Gastrocnemius medialis (tissue), 4 donors: ENCODE results near the gene HLA-C. TPM values are rescaled to one million over a fixed set of nuclear protein-coding genes. Genes with fewer than 3 reads are reported as not detected.
"Not testable (repeated sequence)": the region's sequence is repeated elsewhere in the genome, so short reads cannot be mapped to it uniquely, and the experiment has no call there.

Experiments used
- ATAC-seq, 2 donors: fragments of 150-250 bp; one replicate each; pipeline ENCODE4 v1.9.1; 2016
- DNase-seq, 2 donors: peaks; one replicate each; pipeline ENCODE4 v3.0.0-alpha.2; 2019
- H3K27ac ChIP-seq, 4 donors: fragments of 200-600 bp; sonication (generic); 1 replicate in 1 of 4; 2 replicates in 3 of 4; pipeline ENCODE4 v1.5.1; 2016 to 2018; ENCODE audit warnings: mild to moderate bottlenecking in 2 of 4, moderate library complexity in 1 of 4
- H3K27me3 ChIP-seq, 3 donors: fragments of 200-600 bp; sonication (generic) in 2 of 3; 1 replicate in 1 of 3; 2 replicates in 2 of 3; pipeline versions ENCODE4 v1.5.1 to v1.6.0; 2016 to 2019; ENCODE audit warnings: mild to moderate bottlenecking in 1 of 3, moderate library complexity in 1 of 3
- H3K36me3 ChIP-seq, 2 donors: fragments of 200-600 bp; sonication (generic) in 1 of 2; one replicate each; pipeline ENCODE4 v1.5.1; 2017 to 2018
- H3K4me1 ChIP-seq, 2 donors: fragments of 200-600 bp; sonication (generic) in 1 of 2; one replicate each; pipeline ENCODE4 v1.5.1; 2016 to 2017; ENCODE audit warnings: mild to moderate bottlenecking in 2 of 2
- H3K4me3 ChIP-seq, 4 donors: fragments of 200-600 bp; sonication (generic) in 3 of 4; 1 replicate in 1 of 4; 2 replicates in 3 of 4; pipeline ENCODE4 v1.5.1; 2016 to 2019; ENCODE audit warnings: mild to moderate bottlenecking in 2 of 4
- H3K9me3 ChIP-seq, 3 donors: fragments of 200-600 bp; sonication (generic) in 2 of 3; 1 replicate in 1 of 3; 2 replicates in 2 of 3; pipeline ENCODE4 v1.5.1; 2016 to 2019
- POLR2A ChIP-seq, 2 donors: fragments of 450-650 bp; IDR thresholded peaks; one replicate each; pipeline ENCODE4 v1.6.1; 2017; ENCODE audit warnings: antibody characterized with exemption in 2 of 2, mild to moderate bottlenecking in 2 of 2, moderate library complexity in 2 of 2
- in situ Hi-C, 4 donors: fragments of 200-750 bp; cut with MboI; loops; one replicate each; pipeline versions ENCODE4 v1.15.0 to v1.8.0; 2017; ENCODE audit warnings: low sequenced_read_pairs in 4 of 4
- intact Hi-C: fragments of 100-400 bp; cut with DNase I; formaldehyde crosslinking; loops from one replicate; pipeline ENCODE4 v1.15.1; 2023; ENCODE audit warnings: low total_unique reads
- total RNA-seq, 4 donors: library from RNA; depleted of rRNA; stranded (reverse); fragments of >200 nt; gene quantifications; one replicate each; pipeline versions ENCODE4 v1.1.0 to v1.2.3, GENCODE V29; 2016
- TF ChIP-seq, protein P1 (sequence below), 5 experiments: fragments of 450-650 bp in 3 of 5; fragments of 200-600 bp in 2 of 5; sonication (generic) in 2 of 5; IDR thresholded peaks in 4 of 5; conservative IDR thresholded peaks in 1 of 5; 1 replicate in 4 of 5; 2 replicates in 1 of 5; pipeline ENCODE4 v1.5.1; 2016 to 2019; ENCODE audit warnings: antibody characterized with exemption in 5 of 5, mild to moderate bottlenecking in 3 of 5, moderate library complexity in 3 of 5

HLA-C gene
- total RNA-seq, 4 donors from 2014 or later = 73.4 to 267 (median 133) TPM

DNA sequence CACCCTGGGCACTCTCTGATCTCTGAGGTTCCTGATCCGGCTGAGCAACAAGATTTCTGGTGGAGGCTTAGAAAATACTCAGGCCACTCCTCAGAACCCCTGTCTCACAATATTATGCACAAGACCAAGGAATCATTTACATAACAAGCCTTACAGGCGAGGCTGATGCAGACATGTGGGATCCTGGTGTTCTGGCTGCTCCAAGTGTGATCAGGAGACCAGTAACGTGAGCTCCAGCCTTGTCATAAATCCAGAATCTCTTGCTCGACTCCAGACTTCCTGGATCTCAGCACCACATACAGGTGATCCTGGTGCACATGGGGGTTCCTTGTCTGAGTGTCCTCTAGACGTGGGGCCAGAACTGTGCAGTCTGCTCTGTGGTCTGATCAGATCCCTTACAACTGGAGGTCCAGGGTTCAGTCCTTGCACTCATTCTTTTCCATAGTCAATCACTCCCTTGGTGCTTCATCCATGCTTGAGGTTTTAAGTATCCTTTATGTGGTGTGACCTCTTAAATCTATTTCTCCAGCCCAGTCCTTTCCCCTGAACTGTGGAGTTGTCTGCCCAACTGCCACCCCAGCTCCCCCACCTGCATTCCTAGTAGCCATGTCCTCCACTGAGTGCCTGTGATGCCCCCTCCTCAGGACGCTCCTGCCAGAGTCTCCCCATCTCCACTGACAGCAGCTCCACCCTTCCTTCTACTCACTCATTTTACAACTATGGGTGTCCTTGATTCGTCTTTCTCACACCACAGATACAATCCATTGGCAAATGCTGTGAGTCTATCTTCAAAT is 5.1 kb downstream of the HLA-C start:
- ATAC-seq (no peak), DNase-seq (no peak)
- H3K27ac ChIP-seq = no peak overlapping the region
- in situ Hi-C loops = loop anchor here in 1 of 4 donors (5.0 kb wide), 1 partner anchor 86 kb away; no protein-coding TSS in a partner anchor
- peaks cover 0 to 4% of the 10 kb centered on the region in 2 donors for H3K4me1 ChIP-seq
- H3K36me3 ChIP-seq = no peaks in the 10 kb centered on the region
- H3K9me3 ChIP-seq = no peaks in the 10 kb centered on the region
- intact Hi-C loops = no loop called here
- H3K4me3 ChIP-seq = no peak overlapping the region
- no peak for TF ChIP-seq POLR2A (IDR thresholded peaks at IDR 0.05)
- TF ChIP-seq, protein P1, sequence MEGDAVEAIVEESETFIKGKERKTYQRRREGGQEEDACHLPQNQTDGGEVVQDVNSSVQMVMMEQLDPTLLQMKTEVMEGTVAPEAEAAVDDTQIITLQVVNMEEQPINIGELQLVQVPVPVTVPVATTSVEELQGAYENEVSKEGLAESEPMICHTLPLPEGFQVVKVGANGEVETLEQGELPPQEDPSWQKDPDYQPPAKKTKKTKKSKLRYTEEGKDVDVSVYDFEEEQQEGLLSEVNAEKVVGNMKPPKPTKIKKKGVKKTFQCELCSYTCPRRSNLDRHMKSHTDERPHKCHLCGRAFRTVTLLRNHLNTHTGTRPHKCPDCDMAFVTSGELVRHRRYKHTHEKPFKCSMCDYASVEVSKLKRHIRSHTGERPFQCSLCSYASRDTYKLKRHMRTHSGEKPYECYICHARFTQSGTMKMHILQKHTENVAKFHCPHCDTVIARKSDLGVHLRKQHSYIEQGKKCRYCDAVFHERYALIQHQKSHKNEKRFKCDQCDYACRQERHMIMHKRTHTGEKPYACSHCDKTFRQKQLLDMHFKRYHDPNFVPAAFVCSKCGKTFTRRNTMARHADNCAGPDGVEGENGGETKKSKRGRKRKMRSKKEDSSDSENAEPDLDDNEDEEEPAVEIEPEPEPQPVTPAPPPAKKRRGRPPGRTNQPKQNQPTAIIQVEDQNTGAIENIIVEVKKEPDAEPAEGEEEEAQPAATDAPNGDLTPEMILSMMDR (IDR thresholded peaks at IDR 0.05 in 4 of 5, conservative IDR thresholded peaks at IDR 0.05 in 1 of 5) = no peak
- no peaks in the 10 kb centered on the region for H3K27me3 ChIP-seq

DNA sequence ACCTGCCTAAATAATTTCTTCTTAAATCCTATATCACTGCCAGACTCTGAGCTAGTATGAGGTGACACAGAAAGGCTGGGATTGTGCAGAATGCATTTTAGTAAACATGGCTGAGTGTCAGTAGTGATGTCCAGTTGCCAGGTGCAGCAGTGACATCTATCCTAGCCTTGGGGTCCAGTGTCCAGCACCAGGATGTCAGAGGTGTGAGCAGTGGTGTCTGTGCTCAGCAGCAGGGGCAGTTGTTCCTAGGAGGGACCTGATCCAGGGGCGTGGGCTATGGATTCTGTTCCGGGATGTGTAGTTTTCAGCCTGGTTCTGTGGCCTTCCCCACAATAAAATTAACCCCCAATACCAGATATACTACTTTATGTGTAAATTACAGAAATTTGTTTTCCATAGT is 6.0 kb downstream of the HLA-C start:
- Histone ChIP-seq H3K27ac (no peak overlapping the region), H3K4me1 (peaks cover 0 to 4% of the 10 kb centered on the region in 2 donors), H3K27me3 (no peaks in the 10 kb centered on the region), H3K9me3 (no peaks in the 10 kb centered on the region), H3K36me3 (no peaks in the 10 kb centered on the region), H3K4me3 (no peak overlapping the region)
- ATAC-seq = no peak
- TF ChIP-seq, protein P1 (IDR thresholded peaks at IDR 0.05 in 4 of 5, conservative IDR thresholded peaks at IDR 0.05 in 1 of 5) = no peak
- no peak for TF ChIP-seq POLR2A (IDR thresholded peaks at IDR 0.05)
- DNase-seq = no peak
- intact Hi-C loops (no loop called here), in situ Hi-C loops (loop anchor here in 1 of 4 donors (5.0 kb wide), 1 partner anchor 86 kb away; no protein-coding TSS in a partner anchor)

DNA sequence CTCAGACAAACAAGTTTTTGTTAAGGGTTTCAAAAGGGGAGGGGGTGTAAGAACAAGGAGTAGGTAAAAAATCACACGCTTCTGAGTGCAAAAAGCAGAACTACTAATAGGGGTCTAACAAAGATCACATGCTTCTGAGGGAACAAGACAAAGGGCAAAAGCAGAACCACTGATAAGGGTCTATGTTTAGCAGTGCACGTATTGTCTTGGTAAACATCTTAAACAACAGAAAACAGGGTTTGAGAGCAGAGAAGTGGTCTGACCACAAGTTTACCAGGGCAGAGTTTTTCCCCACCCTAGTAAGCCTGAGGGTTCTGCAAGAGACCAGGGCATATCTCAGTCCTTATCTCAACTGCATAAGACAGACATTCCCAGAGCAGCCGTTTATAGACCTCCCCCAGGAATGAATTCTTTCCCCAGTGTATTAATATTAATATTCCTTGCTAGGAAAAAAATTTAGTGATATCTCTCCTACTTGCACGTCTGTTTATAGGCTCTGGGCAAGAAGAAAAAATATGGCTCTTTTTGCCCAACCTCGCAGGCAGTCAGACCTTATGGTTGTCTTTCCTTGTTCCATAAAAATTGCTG is 8.5 kb downstream of the HLA-C start:
- intact Hi-C loops, ATAC-seq, in situ Hi-C loops: not testable (repeated sequence)

DNA sequence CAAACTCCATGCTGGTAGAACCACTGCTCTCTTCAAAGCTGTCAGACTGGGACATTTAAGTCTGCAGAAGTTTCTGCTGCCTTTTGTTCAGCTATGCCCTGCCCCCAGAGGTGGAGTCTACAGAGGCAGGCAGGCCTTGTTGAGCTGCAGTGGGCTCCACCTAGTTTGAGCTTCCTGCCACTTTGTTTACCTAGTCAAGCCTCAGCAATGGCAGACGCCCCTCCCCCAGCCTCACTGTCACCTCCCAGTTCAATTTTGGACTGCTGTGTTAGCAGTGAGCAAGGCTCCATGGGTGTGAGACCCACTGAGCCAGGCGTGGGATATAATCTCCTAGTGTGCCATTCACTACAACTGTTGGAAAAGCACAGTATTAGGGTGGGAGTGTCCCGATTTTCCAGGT is 11.9 kb downstream of the HLA-C start:
- intact Hi-C loops, ATAC-seq, H3K27me3 ChIP-seq, in situ Hi-C loops, H3K4me1 ChIP-seq, H3K36me3 ChIP-seq, H3K27ac ChIP-seq, H3K4me3 ChIP-seq, H3K9me3 ChIP-seq, DNase-seq: not testable (repeated sequence)

More for the DNA sequence above, 8.5 kb downstream of the HLA-C start:
- not testable (repeated sequence) for H3K9me3 ChIP-seq, H3K27ac ChIP-seq, DNase-seq, H3K4me3 ChIP-seq, H3K4me1 ChIP-seq, H3K27me3 ChIP-seq, H3K36me3 ChIP-seq

DNA sequence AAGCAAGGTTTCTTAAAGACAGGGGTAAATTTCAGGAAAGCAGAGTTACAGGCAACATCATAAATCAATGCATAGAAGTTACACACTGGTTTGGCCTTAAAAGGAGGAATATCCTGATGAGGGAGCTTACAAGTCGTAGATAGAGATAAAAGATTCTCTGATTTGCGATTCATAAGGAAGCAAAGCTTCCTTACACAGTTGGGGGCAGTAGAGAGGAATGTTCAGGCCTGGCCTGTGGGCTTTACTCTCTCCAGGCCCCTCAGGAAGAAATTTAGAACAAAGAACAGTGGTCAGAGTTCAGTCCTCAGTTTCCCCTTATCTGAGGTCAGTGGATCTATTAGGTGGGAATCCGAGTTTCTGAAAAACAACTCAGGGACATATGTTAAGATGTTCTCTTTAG is 19.3 kb downstream of the HLA-C start:
- no peaks in the 10 kb centered on the region for H3K4me1 ChIP-seq
- intact Hi-C loops (no loop called here), in situ Hi-C loops (no loop called here)
- H3K27me3 ChIP-seq = peaks cover 0 to 6% (median 0%) of the 10 kb centered on the region in 3 donors
- DNase-seq (no peak), ATAC-seq (no peak)
- H3K36me3 ChIP-seq = no peaks in the 10 kb centered on the region
- H3K4me3 ChIP-seq = no peak overlapping the region
- H3K9me3 ChIP-seq = no peaks in the 10 kb centered on the region
- no peak for TF ChIP-seq POLR2A (IDR thresholded peaks at IDR 0.05)
- TF ChIP-seq, protein P1 (IDR thresholded peaks at IDR 0.05 in 4 of 5, conservative IDR thresholded peaks at IDR 0.05 in 1 of 5) = no peak
- H3K27ac ChIP-seq = no peak overlapping the region
